Neuronal stem cell (in vitro differentiated cells): ENCODE results near the gene USP30.
"Not testable (repeated sequence)": the region's sequence is repeated elsewhere in the genome, so short reads cannot be mapped to it uniquely, and the experiment has no call there.

Experiments
- DNase-seq: peaks from one replicate; pipeline ENCODE4 v3.0.0-alpha.2; 2013; ENCODE audit warnings: low spot score
- H2AFZ ChIP-seq: one replicate; pipeline ENCODE4 v1.6.1; 2013; ENCODE audit warnings: mild to moderate bottlenecking, low read length, inconsistent platforms
- H2AK5ac ChIP-seq: 2 replicates; pipeline ENCODE4 v1.6.1; 2013; ENCODE audit warnings: low read depth, mild to moderate bottlenecking, inconsistent platforms, low read length, moderate library complexity, mixed read lengths
- H2BK120ac ChIP-seq: 2 replicates; pipeline ENCODE4 v1.6.1; 2013; ENCODE audit warnings: low read depth, mild to moderate bottlenecking, inconsistent platforms, low read length, moderate library complexity, mixed read lengths
- H2BK12ac ChIP-seq: one replicate; pipeline ENCODE4 v1.6.1; 2013; ENCODE audit warnings: low read length, inconsistent platforms
- H2BK15ac ChIP-seq: 2 replicates; pipeline ENCODE4 v1.6.1; 2013; ENCODE audit warnings: mild to moderate bottlenecking, low read length, inconsistent platforms, mixed read lengths
- H2BK5ac ChIP-seq: one replicate; pipeline ENCODE4 v1.6.1; 2013; ENCODE audit warnings: inconsistent platforms, mild to moderate bottlenecking, low read length, moderate library complexity
- H3K14ac ChIP-seq: one replicate; pipeline ENCODE4 v1.6.1; 2013; ENCODE audit warnings: low read length, inconsistent platforms
- H3K18ac ChIP-seq: 2 replicates; pipeline ENCODE4 v1.6.1; 2013; ENCODE audit warnings: low read length, inconsistent platforms
- H3K23ac ChIP-seq: 2 replicates; pipeline ENCODE4 v1.6.1; 2013; ENCODE audit warnings: low read depth, mild to moderate bottlenecking, mixed read lengths, low read length, inconsistent platforms; ENCODE audit not compliant: poor library complexity
- H3K27ac ChIP-seq: replicated peaks from 3 replicates; pipeline ENCODE4 v1.5.1; 2013; ENCODE audit warnings: low read length, inconsistent platforms
- H3K27me3 ChIP-seq, 3 experiments: 2 replicates each; pipeline ENCODE4 v1.6.1; 2013; ENCODE audit warnings: low read length in 3 of 3, mild to moderate bottlenecking in 2 of 3, inconsistent platforms in 1 of 3, low read depth in 1 of 3, mixed read lengths in 1 of 3, moderate library complexity in 1 of 3; ENCODE audit not compliant: control insufficient read depth in 3 of 3, insufficient read depth in 3 of 3
- H3K36me3 ChIP-seq, 2 donors: replicated peaks in 1 of 2; 2 replicates each; pipeline ENCODE4 v1.6.1; 2013; ENCODE audit warnings: low read length in 2 of 2; ENCODE audit not compliant: control insufficient read depth in 2 of 2, insufficient read depth in 2 of 2
- H3K4ac ChIP-seq: 2 replicates; pipeline ENCODE4 v1.6.1; 2013; ENCODE audit warnings: inconsistent platforms, mild to moderate bottlenecking, low read length, moderate library complexity
- H3K4me1 ChIP-seq, 2 donors: 1 replicate in 1 of 2; 2 replicates in 1 of 2; pipeline ENCODE4 v1.6.1; 2013; ENCODE audit warnings: low read length in 2 of 2, low read depth in 1 of 2; ENCODE audit not compliant: control insufficient read depth in 2 of 2, insufficient read depth in 1 of 2
- H3K4me2 ChIP-seq: one replicate; pipeline ENCODE4 v1.6.1; 2013; ENCODE audit warnings: mild to moderate bottlenecking, low read length, inconsistent platforms; ENCODE audit not compliant: insufficient read depth, poor library complexity, severe bottlenecking
- H3K4me3 ChIP-seq, 2 donors: 2 replicates each; pipeline ENCODE4 v1.5.1; 2013; ENCODE audit warnings: low read length in 2 of 2, mild to moderate bottlenecking in 2 of 2, inconsistent platforms in 1 of 2, moderate library complexity in 1 of 2
- H3K79me1 ChIP-seq: one replicate; pipeline ENCODE4 v1.6.1; 2013; ENCODE audit warnings: low read depth, mild to moderate bottlenecking, inconsistent platforms, low read length, moderate library complexity
- H3K9ac ChIP-seq: one replicate; pipeline ENCODE4 v1.6.1; 2013; ENCODE audit warnings: mild to moderate bottlenecking, low read depth, low read length, inconsistent platforms; ENCODE audit not compliant: poor library complexity
- H3K9me3 ChIP-seq, 2 donors: replicated peaks in 1 of 2; 2 replicates each; pipeline versions ENCODE3 to v1.6.1; 2013; ENCODE audit warnings: low read length in 2 of 2, mild to moderate bottlenecking in 2 of 2, inconsistent platforms in 1 of 2, low read depth in 1 of 2, mixed read lengths in 1 of 2, moderate library complexity in 1 of 2; ENCODE audit not compliant: control insufficient read depth in 2 of 2, insufficient read depth in 1 of 2
- H4K8ac ChIP-seq: one replicate; pipeline ENCODE4 v1.6.1; 2013; ENCODE audit warnings: low read depth, mild to moderate bottlenecking, inconsistent platforms, low read length, moderate library complexity
- H4K91ac ChIP-seq: one replicate; pipeline ENCODE4 v1.6.1; 2013; ENCODE audit warnings: low read length, low read depth, mild to moderate bottlenecking, inconsistent platforms; ENCODE audit not compliant: poor library complexity
- WGBS, 2 donors: extraction: QIAGEN DNeasy Blood & Tissue Kit; methylation state at CpG; one replicate each; pipeline ENCODE4 v1.1.7; 2013; ENCODE audit warnings: missing lambda C conversion rate in 2 of 2, mixed read lengths in 1 of 2; ENCODE audit not compliant: insufficient read length in 2 of 2, insufficient replicate concordance in 1 of 2; ENCODE audit errors: extremely low coverage in 2 of 2; 5-methylcytosine and 5-hydroxymethylcytosine counted together

Gene USP30

GRCh38 chr12:109053382-109054123 lies 1.2 kb downstream of the USP30 start:
- Histone ChIP-seq H4K91ac (no peak overlapping the region), H2BK120ac (no peak overlapping the region), H2BK12ac (no peak overlapping the region), H2BK15ac (no peak overlapping the region), H3K4me3 (peak overlapping the region; percentile 98 to 99), H3K36me3 (peaks cover 2 to 13% of the 10 kb centered on the region in 2 donors), H3K4me1 (peaks cover 4 to 12% of the 10 kb centered on the region in 2 donors), H3K9me3 (no peaks in the 10 kb centered on the region), H3K9ac (no peak overlapping the region), H3K14ac (no peak overlapping the region), H3K23ac (no peak overlapping the region), H3K4me2 (peak overlapping the region; percentile 94), H3K27me3 (no peaks in the 10 kb centered on the region), H2BK5ac (peak overlapping the region; percentile 93), H4K8ac (no peak overlapping the region), H3K18ac (no peak overlapping the region), H3K27ac (no peak overlapping the region), H3K4ac (no peak overlapping the region), H2AK5ac (no peak overlapping the region), H3K79me1 (peaks cover 4% of the 10 kb centered on the region), H2AFZ (peak overlapping the region; percentile 99)
- no peak for DNase-seq
- no CpG with 5 or more reads among the region's 9 CpGs for WGBS, 2 donors

DNA sequence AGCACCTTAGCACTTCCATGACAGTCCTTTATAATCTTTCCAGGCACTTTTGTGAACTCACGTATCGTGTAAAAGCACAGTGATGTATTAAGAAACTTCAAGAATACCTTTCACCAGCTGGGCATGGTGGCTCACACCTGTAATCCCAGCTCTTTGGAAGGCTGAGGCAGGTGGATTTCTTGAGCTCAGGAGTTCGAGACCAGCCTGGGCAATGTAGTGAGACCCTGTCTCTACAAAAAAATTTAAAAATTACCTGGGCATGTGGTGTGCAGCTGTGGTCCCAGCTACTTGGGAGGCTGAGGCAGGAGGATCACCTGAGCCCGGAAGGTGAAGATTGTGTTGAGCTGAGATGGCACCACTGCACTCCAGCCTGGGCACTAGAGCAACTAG lies 1.7 kb downstream of the USP30 start:
- H3K18ac ChIP-seq, H3K14ac ChIP-seq, H2AK5ac ChIP-seq, DNase-seq, H3K27ac ChIP-seq, H3K9ac ChIP-seq, H3K27me3 ChIP-seq, H4K8ac ChIP-seq, H3K23ac ChIP-seq, H2BK15ac ChIP-seq, H2BK120ac ChIP-seq, H3K79me1 ChIP-seq, H3K4ac ChIP-seq, H3K9me3 ChIP-seq, H2BK5ac ChIP-seq, H2AFZ ChIP-seq, H4K91ac ChIP-seq, H3K4me2 ChIP-seq, H2BK12ac ChIP-seq: not testable (repeated sequence)
- Histone ChIP-seq H3K4me1 (peaks cover 4 to 12% of the 10 kb centered on the region in 2 donors), H3K4me3 (peak overlapping the region in 1 of 2 donors; percentile 99), H3K36me3 (peaks cover 2 to 19% of the 10 kb centered on the region in 2 donors)
- no CpG with 5 or more reads among the region's 4 CpGs for WGBS, 2 donors

DNA sequence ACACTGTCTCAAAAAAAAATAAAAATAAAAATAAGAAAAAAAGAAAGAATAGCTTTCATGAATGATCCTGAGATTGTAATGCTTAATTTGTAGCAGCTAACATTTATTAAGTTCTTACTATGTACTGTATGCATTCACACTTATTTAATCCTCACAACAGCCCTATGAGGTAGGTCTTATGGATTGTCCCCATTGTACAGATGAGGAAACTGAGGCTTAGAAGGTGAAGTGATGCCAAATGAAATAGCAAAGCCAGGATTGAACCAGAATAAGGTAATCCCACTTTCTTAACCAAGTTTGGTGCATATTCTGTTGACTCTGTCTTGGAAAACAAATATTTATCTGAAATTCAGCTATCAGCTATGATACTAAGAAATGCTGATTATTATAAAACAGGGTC lies 2.1 kb downstream of the USP30 start:
- DNase-seq: no peak
- H2AFZ ChIP-seq: no peak overlapping the region
- H3K14ac ChIP-seq: no peak overlapping the region
- H3K18ac ChIP-seq: no peak overlapping the region
- peaks cover 4 to 12% of the 10 kb centered on the region in 2 donors for H3K4me1 ChIP-seq
- H3K79me1 ChIP-seq: peaks cover 4% of the 10 kb centered on the region
- H3K9me3 ChIP-seq: no peaks in the 10 kb centered on the region
- H3K27me3 ChIP-seq: no peaks in the 10 kb centered on the region
- no peak overlapping the region for H3K4me2 ChIP-seq
- no peak overlapping the region for H3K23ac ChIP-seq
- H4K91ac ChIP-seq: no peak overlapping the region
- no peak overlapping the region for H3K4me3 ChIP-seq
- no peak overlapping the region for H3K27ac ChIP-seq
- H2BK15ac ChIP-seq: no peak overlapping the region
- H4K8ac ChIP-seq: no peak overlapping the region
- H2BK5ac ChIP-seq: no peak overlapping the region
- H2BK12ac ChIP-seq: no peak overlapping the region
- H3K36me3 ChIP-seq: peaks cover 2 to 22% of the 10 kb centered on the region in 2 donors
- H3K4ac ChIP-seq: no peak overlapping the region
- no peak overlapping the region for H2AK5ac ChIP-seq
- no peak overlapping the region for H3K9ac ChIP-seq
- no peak overlapping the region for H2BK120ac ChIP-seq

DNA sequence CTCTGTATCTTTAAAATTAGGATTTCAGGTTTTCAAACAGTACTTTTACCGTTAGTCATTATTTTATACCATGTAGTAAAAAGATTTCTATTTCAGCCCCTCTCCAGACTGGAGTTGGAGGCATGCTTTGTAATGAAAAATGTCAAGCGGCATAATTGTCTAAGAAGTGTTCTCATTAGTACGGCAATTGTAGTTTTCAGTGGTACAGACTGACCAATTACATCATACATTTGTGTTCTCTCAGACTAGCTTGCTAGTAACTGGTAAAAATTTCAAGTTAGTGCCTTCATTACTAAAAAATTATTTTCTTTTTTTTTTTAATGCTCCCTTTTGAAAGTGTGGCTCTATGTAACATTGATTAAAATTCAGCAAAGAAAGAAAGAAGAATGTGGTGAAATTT lies 4.5 kb downstream of the USP30 start:
- Histone ChIP-seq H4K8ac (no peak overlapping the region), H3K4me3 (no peak overlapping the region), H3K27me3 (no peaks in the 10 kb centered on the region), H3K9me3 (no peaks in the 10 kb centered on the region), H3K79me1 (peaks cover 4% of the 10 kb centered on the region), H3K27ac (no peak overlapping the region), H3K4me1 (peaks cover 4 to 10% of the 10 kb centered on the region in 2 donors), H2AK5ac (no peak overlapping the region), H3K18ac (no peak overlapping the region), H3K4me2 (no peak overlapping the region), H3K14ac (no peak overlapping the region), H2BK15ac (no peak overlapping the region), H4K91ac (no peak overlapping the region), H3K9ac (no peak overlapping the region), H2BK120ac (no peak overlapping the region), H3K4ac (no peak overlapping the region), H2BK12ac (no peak overlapping the region), H2BK5ac (no peak overlapping the region), H3K23ac (no peak overlapping the region), H3K36me3 (peaks cover 2 to 36% of the 10 kb centered on the region in 2 donors), H2AFZ (no peak overlapping the region)
- WGBS, 2 donors: no CpG with 5 or more reads among the region's 3 CpGs
- DNase-seq: no peak
